Measurements from ENCODE around the gene TPM1.
"Not testable (repeated sequence)": the region's sequence is repeated elsewhere in the genome, so short reads cannot be mapped to it uniquely, and the experiment has no call there.

TPM1 gene

DNA sequence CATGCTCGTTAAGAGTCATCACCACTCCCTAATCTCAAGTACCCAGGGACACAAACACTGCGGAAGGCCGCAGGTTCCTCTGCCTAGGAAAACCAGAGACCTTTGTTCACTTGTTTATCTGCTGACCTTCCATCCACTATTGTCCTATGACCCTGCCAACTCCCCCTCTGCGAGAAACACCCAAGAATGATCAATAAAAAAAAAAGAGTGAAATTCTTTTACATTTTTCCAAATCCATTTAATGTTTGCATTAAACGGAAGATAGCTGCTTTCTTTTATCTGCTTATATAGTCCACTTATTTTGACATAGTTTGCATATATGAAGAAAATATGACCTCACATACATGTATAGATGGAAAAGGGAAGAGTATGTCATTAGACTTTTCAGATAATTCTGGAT, 57.0 kb downstream of the TPM1 start:
- DNase-seq = not testable (repeated sequence)

DNA sequence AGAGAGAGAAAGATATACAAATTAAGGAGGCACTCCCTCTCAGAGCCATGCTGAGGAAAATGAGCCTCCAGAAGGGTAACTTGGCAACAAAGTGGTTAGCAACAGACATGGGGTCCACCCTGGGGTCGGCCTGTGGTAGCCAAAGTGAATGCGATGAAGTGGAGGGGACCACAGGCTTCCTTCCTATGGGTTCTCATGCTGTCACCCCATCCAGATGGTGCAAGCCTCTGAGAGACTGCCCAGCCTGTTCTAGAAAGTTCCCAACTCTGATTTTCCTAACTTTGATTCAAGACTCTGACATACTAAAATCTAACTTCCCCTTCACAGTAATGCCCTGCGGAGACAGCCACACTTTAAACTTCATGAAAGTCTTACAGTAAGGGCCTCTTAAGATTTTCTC, 60.9 kb downstream of the TPM1 start:
- no peak for DNase-seq

DNA sequence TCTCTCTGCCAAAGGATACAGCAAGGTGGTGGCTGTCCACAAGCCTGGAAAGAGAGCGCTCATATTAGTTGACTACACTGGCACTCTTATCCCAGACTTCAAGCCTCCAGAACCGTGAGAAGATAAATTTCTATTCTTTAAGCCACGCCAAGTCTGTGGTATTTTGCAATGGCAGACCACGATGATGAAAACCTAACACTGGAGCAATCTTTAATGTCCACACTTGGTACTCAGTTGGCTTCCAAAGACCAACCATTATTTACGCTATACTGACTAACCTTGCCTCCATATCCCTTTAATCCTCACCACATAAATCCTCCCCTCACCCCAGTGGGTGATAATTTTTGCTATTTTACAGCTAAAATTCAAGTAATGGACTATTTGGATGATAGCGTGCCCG, 62.2 kb downstream of the TPM1 start:
- DNase-seq = peak; percentile 73

DNA sequence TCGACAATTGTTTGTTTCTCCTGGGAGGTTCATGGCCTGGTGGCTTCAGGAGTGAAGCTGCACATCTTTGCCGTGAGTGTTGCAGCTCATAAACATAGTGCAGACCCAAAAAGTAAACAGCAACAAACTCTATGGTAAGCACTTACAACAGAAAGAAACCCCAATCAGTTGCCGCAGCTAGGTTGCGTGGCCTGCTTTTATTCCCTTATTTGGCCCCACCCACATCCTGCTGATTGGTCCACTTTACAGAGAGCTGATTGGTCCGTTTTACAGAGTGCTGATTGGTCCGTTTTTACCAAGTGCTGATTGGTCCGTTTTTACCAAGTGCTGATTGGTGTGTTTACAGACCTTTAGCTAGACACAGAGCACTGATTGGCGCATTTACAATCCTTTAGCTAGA, 62.8 kb downstream of the TPM1 start:
- not testable (repeated sequence) for DNase-seq

DNA sequence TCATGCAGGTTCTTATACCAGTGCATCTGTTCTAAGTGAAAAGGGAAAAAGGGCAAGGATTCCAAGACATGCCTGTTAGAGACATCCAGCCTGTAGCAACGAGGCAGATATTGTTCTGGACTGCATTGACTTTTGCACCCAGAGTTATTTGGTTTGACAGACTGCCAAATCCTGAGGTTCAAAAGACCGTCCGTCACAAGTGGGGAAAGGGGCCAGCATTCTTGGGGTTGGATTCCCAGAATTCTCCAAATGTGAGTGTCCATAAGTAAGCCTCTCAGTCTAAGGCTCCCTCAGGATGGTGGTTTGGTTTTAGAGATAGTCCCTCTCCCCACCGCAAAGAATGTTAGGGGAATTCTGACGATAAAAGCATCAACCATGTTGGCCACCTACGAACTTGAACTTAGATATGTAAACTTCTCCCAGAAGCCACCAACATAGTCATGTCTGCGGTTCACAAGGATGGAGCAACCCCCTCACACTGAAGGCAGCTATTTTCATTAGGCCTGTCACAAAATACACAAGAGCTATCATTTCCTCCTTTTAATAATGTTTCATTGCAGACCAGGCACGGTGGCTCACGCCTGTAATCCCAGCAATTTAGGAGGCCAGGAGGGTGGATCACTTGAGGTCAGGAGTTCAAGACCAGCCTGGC, 65.5 kb downstream of the TPM1 start:
- DNase-seq = peak; percentile 100

DNA sequence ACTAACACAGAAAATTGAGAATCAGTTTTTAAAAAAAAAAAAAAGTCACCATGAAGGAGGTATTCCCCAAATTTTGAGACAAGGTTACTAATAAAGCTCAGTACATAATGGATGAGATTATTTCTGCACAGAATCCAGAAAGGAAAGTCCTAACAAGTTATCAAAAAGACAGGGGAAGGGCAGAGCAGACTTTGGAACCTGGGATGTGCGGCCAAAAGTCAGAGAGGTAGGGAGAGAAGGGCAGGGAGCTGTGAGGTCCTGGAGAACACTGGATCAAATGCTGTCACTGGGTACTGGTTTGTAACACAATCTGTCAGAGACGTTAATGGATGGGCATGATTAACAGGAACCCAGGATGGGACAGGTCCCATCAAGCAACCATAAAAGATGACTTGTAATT, 67.0 kb downstream of the TPM1 start:
- no peak for DNase-seq

DNA sequence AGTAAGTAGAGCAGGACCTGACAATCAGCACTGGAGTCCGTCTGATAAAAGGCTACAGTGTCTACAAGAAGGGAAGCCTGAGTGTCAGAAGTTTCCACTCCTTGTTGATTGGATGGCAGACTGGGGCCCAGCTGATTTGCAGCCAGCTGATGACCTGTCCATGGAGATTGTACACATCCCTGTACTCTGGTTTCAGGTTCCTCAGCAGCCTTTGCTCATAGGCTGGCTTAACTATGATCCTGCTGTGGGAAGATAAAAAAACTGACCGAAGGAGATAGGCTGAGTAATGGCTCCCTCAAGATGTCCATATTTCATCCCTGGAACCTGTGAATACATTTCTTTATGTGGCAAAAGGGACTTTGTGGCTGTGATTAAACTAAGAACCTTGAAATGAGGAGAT, 67.4 kb downstream of the TPM1 start:
- no peak for DNase-seq

DNA sequence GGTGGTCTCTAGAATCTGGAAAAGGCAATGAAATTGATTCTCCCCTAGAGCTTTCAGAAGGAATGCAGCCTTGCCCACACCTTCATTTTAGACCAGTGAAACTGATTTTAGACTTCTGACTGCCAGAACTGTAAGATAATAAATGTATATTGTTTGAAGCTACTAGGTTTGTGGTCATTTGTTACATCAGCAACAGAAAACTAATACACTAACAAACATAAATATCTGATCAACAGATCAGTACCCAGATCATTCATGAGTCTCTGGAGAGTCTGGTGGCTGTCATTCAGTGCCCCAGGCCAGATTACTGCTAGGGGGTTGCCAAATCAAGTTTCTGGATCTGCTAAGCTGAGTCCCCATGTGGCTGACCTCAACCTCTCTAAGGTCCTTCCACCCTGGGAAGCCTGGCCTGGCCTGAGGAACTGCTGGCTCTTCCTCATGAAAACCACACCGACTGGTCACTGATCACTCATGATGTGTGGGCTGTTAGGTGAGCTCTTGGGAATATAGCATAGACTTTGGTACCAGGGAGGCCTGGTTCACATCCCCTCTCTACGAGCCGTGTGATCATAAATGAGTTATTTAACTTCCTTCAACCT, 68.0 kb downstream of the TPM1 start:
- no peak for DNase-seq

DNA sequence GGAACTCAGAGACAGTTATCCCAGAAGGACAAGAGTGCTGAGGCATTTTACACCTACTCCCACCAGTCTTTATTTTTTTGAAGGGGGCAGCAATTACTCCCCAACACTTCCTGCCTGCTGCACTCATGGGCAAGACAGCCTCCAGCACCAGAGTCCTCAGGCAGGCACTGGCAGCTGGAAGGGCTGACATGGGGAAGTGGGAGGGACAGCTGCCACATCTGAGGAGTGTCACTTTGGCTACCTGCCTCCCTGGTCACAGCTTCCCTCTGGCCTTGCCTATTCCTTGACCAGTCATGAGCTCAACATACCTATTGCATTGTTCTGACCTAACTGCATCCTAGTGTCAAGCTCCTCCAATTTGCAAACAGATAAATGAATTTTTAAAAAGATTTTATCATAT, 68.9 kb downstream of the TPM1 start:
- DNase-seq = no peak

DNA sequence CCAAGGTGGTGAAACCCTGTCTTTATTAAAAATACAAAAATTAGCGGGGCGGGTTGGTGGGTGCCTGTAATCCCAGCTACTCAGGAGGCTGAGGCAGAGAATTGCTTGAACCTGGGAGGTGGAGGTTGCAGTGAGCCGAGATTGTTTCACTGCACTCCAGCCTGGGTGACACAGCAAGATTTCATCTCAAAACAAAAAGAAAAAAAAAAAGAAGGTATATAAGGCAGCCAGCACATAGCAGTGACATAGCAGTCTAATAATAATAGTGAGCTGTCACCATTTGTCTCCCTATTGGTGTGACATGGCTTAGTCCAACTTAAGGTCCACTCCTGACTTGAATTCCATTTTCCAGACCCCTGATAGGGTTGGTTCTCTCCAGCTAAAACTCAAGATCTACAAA, 70.3 kb downstream of the TPM1 start:
- DNase-seq = peak; percentile 26

DNA sequence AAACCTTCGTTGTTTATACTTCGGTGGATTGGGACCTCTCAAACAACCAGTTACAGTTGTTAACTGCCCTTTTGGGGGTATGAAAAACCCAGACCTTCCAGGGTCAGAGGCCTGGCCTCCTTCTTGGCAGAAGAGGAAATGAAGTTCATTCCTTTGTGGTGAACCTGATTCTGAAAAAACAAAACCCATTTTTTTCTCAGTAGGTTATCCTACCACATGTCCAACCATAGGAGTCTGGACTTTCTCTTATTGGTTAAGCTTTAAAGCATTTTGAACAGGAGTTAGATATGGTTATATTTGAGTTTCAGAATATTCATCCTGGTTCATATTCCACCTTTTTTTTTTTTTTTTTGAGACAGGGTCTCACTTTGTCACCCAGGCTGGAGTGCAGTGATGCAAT, 71.9 kb downstream of the TPM1 start:
- DNase-seq = peak; percentile 19

All from fibroblast of skin of scalp (primary cell).